NCI-H345 treated with DMSO at 0.1 percent for 48 hours (cell line): ENCODE data around the gene KIN.
"Not testable (repeated sequence)": the region's sequence is repeated elsewhere in the genome, so short reads cannot be mapped to it uniquely, and the experiment has no call there.

Source experiments
- DNase-seq: peaks from one replicate; lab custom pipeline; 2025; ENCODE audit not compliant: unreplicated experiment; lab: John Stamatoyannopoulos, UW

KIN gene

DNA sequence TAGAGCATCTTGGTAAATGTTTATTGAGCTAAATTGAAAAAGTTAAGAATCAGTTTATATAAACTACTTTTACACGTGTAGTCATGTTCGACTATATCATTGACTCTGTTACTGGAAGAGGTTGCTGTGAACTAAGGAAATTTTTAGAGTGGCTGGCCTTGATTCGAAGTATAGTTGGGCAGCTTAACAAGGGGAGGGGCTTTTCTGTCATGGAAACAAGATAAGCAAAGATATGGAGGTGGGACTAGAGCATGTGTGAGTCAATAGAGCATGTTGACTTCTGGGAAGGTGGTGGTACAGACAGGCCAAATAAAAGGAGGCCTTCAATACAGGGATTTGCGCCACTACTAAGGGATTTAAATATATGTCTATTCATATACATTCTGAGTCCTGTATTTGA, 7.8 kb upstream of the KIN start:
- DNase-seq, result no peak

DNA sequence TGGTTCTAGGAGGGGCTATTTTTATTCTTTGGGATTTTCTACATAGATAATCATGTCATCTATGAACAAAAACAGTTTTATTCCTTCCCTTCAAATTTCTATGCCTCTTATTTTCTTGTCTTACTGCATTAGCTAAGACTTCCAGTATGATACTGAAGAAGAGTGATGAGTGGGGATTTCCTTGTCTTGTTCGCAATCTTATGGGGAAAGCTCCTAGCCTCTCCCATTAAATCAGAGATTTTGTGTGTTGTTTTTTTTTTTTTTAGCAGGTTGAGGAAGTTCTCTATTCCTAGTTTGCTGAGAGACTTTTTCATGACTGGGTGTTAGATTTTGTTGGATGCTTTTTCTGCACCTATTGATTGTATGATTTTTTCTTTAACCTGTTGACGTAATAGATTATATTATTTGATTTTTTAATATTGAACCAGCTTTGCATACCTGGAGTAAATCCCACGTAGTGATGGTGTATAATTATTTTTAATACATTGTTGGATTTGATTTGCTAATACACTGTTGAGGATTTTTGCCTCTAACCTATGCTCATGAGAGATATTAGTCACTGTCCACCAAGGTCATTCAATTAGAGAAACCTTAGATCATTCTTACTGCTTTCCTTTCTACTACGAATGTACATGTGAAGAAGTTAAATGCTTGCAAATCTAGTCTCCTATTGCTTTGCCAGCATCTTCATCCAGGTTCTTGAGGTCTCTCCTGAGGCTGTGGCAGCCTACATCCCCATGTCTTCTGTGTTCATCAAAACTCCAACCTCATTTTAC, 6.6 kb upstream of the KIN start:
- DNase-seq, result no peak

GRCh38 chr10:7792541-7792940, 4.7 kb upstream of the KIN start:
- DNase-seq, result no peak

GRCh38 chr10:7789390-7789789, 1.6 kb upstream of the KIN start:
- no peak for DNase-seq

DNA sequence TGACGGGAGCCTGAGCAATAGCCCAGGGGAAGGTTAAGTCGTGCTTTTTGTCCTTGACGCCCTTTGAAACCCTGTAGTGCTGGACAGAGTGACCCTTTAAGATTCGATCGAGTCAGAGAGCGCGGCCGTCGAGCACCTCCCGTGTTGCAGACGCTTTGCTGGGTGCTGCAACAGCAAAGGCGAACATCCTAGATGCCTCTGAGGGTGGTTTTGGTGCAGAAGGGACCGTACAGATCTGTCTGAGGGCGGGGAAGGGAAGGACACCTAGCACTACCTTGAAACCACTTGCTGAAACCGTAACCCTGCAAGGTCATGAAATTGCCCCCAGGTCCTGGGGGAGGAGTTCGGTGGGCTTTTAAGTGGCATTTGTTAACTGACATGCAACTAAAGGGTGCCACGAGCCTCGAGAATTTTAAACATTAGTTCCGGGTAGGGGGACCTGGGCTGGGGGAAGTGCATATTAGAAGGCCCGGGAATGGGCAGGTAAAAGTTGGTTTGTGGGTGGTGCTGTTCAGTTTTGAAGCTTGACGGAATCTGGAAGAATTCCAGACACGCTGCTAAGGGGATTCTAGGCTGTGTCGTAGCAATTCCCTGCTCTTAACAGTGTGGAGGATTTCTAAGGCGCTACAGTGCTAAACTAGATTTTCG, 970 bp upstream of the KIN start:
- no peak for DNase-seq

DNA sequence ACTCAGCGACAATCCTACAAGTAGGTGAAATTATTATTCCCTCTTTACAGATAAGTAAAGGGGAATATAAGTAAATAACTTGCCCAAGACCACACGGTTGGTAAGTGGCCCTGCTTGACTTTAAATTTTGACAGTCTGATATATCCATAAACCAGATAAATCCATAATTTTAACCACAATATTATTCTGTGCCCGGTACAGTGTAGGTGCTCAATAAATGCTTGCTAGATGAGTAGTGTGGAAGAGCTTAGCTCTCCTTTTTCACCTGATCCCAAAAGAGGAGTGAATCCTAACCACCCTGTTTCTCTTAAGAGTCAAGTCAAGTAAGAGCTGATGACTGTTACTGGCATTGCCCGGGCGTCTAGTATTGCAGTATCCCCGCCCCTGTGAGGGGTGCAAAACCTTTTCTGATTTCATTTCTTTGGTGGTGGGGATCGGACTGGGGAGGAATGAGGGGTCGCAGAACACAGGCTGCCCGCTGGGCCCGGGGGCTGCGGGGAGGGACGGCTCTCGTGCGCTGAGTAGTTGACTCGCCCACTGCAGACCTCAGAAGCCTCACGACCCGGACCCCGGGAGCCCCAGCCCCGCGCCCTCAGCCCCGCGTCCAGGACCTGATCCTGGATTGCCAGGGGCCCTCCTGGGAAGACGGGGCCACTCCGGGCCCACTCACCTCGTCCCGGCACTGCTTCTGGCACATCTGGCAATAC, 490 bp downstream of the KIN start:
- no peak for DNase-seq

DNA sequence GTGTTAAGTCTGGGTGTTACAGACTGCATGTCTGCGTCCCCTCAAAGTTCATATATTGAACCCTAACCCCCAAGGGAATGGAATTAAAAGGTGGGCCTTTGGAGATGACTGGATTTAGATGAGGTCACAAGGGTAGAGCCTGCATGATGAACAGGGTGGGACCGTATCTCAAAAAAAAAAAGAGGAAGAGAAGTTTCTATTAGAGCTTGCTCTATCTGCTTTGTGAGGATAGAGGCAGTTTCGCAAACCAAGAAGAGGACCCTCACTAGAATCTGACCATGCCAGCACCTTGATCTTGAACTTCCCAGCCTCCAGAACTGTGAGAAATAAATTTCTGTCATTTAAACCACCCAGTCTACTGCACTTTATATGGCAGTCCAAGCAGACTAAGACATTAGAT, 1.4 kb downstream of the KIN start:
- no peak for DNase-seq

DNA sequence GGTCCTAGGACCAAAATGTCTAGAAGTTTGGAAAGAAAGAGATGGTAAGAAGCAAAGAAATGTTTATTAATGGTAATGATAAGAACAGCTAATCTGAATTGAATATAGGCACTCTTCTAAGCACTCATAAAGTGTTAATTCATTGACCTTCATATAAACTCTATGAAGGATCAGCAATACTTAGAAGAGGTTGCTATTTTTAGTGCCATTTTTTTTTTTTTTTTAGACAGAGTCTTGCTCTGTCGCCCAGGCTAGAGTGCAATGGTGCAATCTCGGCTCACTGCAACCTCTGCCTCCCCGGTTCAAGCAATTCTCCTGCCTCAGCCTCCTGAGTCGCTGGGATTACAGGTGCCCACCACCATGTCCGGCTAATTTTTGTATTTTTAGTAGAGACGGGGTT, 5.6 kb downstream of the KIN start:
- not testable (repeated sequence) for DNase-seq

- no peak for DNase-seq
Observed at GRCh38 chr10:7776777-7777176, 11.0 kb downstream of the KIN start.

- DNase-seq, result no peak
Observed at GRCh38 chr10:7773845-7774801, 13.7 kb downstream of the KIN start.

DNA sequence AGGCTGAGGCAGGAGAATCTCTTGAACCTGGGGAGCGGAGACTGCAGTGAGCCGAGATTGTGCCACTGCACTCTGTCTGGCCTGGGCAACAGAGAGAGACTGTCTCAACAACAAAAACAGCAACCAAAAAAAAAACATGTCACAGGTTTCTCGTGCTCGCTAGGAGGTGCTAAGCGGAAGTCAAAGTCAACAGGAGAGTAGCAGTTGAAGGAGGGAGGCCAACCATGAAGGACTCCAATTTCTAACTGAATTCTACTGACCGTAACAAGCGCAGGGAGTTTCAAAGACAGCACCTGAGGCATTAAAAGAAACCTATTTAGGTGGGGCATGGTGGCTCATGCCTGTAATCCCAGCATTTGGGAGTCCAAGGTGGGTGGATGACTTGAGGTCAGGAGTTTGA, 19.4 kb downstream of the KIN start:
- DNase-seq, result no peak

- no peak for DNase-seq
Observed at GRCh38 chr10:7767209-7767608, 20.6 kb downstream of the KIN start.

GRCh38 chr10:7766241-7766640, 21.6 kb downstream of the KIN start:
- DNase-seq, result no peak

DNA sequence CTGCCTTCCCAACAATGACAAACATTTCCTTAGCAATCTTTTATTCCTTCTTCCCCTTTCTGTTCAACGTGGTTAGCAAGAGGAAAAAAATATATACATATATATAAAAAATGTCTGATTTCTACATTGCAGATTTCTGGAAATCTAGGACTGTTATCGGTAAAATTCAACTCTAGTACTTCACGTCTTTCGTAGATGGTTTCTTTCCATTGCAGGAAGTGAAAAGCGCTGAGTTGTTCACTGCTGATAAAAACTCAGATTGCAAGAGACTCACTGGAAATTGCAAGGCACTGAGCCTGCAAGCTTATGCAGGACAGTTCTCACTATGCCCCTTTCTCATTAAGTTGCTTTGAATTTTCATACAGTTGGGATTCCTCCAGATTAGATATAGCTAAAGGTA, 23.9 kb downstream of the KIN start:
- DNase-seq, result no peak

GRCh38 chr10:7756360-7756992, 31.3 kb downstream of the KIN start:
- DNase-seq, result no peak

DNA sequence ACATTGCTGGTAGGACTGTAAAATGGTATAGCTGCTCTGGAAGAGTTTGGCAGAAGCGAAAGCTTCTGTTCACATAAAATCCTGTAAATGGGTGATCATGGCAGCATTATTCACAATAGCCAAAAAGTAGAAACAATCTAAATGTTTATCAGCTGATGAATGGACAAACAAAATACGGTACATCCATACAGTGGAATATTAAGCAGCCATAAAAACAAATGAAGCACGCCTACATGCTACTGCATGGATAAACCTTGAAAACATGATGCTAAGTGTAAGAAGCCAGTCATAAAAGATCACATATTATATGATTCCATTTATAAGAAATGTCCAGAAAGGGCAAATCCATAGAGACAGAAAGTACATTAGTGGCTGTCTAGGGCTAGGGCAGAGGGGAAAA, 32.7 kb downstream of the KIN start:
- DNase-seq, result no peak

DNA sequence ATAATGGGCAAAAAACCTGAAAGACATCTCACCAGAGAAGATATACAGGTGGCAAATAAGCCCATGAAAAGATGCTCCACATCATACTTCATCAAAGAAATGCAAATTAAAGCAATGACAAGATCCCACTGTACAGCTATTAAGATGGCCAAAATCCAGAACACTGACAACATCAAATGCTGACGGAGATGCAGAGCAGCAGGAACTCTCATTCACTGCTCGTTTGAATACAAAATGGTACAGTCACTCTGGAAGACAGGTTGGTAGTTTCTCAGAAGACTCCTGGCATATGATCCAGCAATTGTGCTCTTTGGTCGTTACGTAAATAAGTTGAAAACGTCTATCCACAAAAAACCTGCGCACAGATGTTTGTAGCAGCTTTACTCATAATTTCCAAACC, 35.5 kb downstream of the KIN start:
- no peak for DNase-seq

DNA sequence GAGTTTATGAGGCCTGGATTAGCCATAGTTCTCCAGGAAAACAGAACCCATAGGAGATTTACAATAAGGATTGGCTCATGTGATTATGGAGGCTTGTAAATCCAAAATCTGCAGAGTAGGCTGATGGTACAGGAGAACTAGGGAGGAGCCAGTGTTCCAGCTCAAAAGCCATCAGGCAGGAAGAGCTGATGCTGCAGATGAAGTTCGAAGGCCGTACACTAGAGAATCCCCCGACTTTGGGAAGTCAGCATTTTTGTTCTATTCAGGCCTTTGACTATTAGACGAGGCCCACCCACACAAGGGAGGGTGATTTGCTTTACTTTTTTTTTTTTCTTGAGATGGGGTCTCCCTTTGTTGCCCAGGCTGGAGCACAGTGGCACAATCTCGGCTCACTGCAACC, 37.6 kb downstream of the KIN start:
- no peak for DNase-seq

- not testable (repeated sequence) for DNase-seq
Observed at GRCh38 chr10:7748637-7749036, 39.2 kb downstream of the KIN start.

- DNase-seq, result no peak
Observed at GRCh38 chr10:7744307-7744706, 43.5 kb downstream of the KIN start.
